ENCODE measurements around the gene OR1I1. TPM values are rescaled to one million over a fixed set of nuclear protein-coding genes. Genes with fewer than 3 reads are reported as not detected.
A peak's percentile ranks its signal among the peaks of the same experiment; 100 is the strongest.
"Not testable (repeated sequence)": the region's sequence is repeated elsewhere in the genome, so short reads cannot be mapped to it uniquely, and the experiment has no call there.

Gene OR1I1
- polyA plus RNA-seq, 1 donor from 2014 or later, result not detected

- no peaks in the 10 kb centered on the region for H3K9me2 ChIP-seq (ENCODE audit: insufficient read depth, low read length)
- TF ChIP-seq CTCF (IDR thresholded peaks at IDR 0.05; ENCODE audit: poor library complexity, severe bottlenecking), result no peak
- TF ChIP-seq POLR2AphosphoS5 (IDR thresholded peaks at IDR 0.05), result no peak
- no peak for TF ChIP-seq MXI1 (conservative IDR thresholded peaks at IDR 0.05; ENCODE audit: poor library complexity, severe bottlenecking)
- TF ChIP-seq SMC3 (conservative IDR thresholded peaks at IDR 0.05; ENCODE audit: poor library complexity), result no peak
- no peak for TF ChIP-seq TAF1 (IDR thresholded peaks at IDR 0.05; ENCODE audit: low read depth)
- H3K4me2 ChIP-seq (ENCODE audit: low read length), result no peak overlapping the region
- H3K27ac ChIP-seq (ENCODE audit: low read length), result no peak overlapping the region
- H3K9ac ChIP-seq (ENCODE audit: low read length), result no peak overlapping the region
- no peaks in the 10 kb centered on the region for H3F3A ChIP-seq (ENCODE audit: insufficient read depth, low read length, poor library complexity, severe bottlenecking)
- no peaks in the 10 kb centered on the region for H4K20me1 ChIP-seq (ENCODE audit: insufficient read depth)
- no peaks in the 10 kb centered on the region for H3K9me3 ChIP-seq (ENCODE audit: low read length)
- H3K79me2 ChIP-seq (replicated peaks; ENCODE audit: insufficient read depth, low read length), result no peaks in the 10 kb centered on the region
- no peaks in the 10 kb centered on the region for H3K36me3 ChIP-seq (ENCODE audit: insufficient read depth, low read length)
- H2AFZ ChIP-seq (ENCODE audit: low read depth, low read length), result no peak overlapping the region
- H3K27me3 ChIP-seq (ENCODE audit: insufficient read depth, low read depth, low read length), result no peaks in the 10 kb centered on the region
- H3K4me3 ChIP-seq (ENCODE audit: low read length), result no peak overlapping the region
These were observed 6.2 kb upstream of the OR1I1 start for GRCh38 chr19:15075806-15076205.

GRCh38 chr19:15080002-15080401 is 2.0 kb upstream of the OR1I1 start:
- H2AFZ ChIP-seq (ENCODE audit: low read depth, low read length); H3K4me3 ChIP-seq (ENCODE audit: low read length); H3K79me2 ChIP-seq (replicated peaks; ENCODE audit: insufficient read depth, low read length); H3K9me3 ChIP-seq (ENCODE audit: low read length); H3K9ac ChIP-seq (ENCODE audit: low read length); H4K20me1 ChIP-seq (ENCODE audit: insufficient read depth); H3K36me3 ChIP-seq (ENCODE audit: insufficient read depth, low read length); H3K27ac ChIP-seq (ENCODE audit: low read length); H3K27me3 ChIP-seq (ENCODE audit: insufficient read depth, low read depth, low read length); H3F3A ChIP-seq (ENCODE audit: insufficient read depth, low read length, poor library complexity, severe bottlenecking); H3K9me2 ChIP-seq (ENCODE audit: insufficient read depth, low read length); H3K4me2 ChIP-seq (ENCODE audit: low read length): not testable (repeated sequence)

- no peaks in the 10 kb centered on the region for H3F3A ChIP-seq (ENCODE audit: insufficient read depth, low read length, poor library complexity, severe bottlenecking)
- H3K4me2 ChIP-seq (ENCODE audit: low read length), result no peak overlapping the region
- H3K27me3 ChIP-seq (ENCODE audit: insufficient read depth, low read depth, low read length), result peaks cover 8% of the 10 kb centered on the region
- no peaks in the 10 kb centered on the region for H3K36me3 ChIP-seq (ENCODE audit: insufficient read depth, low read length)
- no peak overlapping the region for H3K4me3 ChIP-seq (ENCODE audit: low read length)
- H3K27ac ChIP-seq (ENCODE audit: low read length), result no peak overlapping the region
- TF ChIP-seq EP300 (conservative IDR thresholded peaks at IDR 0.05; ENCODE audit: poor library complexity, severe bottlenecking), result no peak
- H3K9me3 ChIP-seq (ENCODE audit: low read length), result no peaks in the 10 kb centered on the region
- H3K9me2 ChIP-seq (ENCODE audit: insufficient read depth, low read length), result no peaks in the 10 kb centered on the region
- H3K9ac ChIP-seq (ENCODE audit: low read length), result no peak overlapping the region
- H4K20me1 ChIP-seq (ENCODE audit: insufficient read depth), result no peaks in the 10 kb centered on the region
- no peaks in the 10 kb centered on the region for H3K79me2 ChIP-seq (replicated peaks; ENCODE audit: insufficient read depth, low read length)
- H2AFZ ChIP-seq (ENCODE audit: low read depth, low read length), result no peak overlapping the region
These were observed 5.2 kb downstream of the OR1I1 start for GRCh38 chr19:15087182-15087581.

GRCh38 chr19:15091918-15092753 is 10.1 kb downstream of the OR1I1 start:
- Histone ChIP-seq H3K9me3 (ENCODE audit: low read length) (no peaks in the 10 kb centered on the region), H4K20me1 (ENCODE audit: insufficient read depth) (no peaks in the 10 kb centered on the region), H3K9ac (ENCODE audit: low read length) (no peak overlapping the region), H3K36me3 (ENCODE audit: insufficient read depth, low read length) (no peaks in the 10 kb centered on the region), H3K4me2 (ENCODE audit: low read length) (no peak overlapping the region), H3K27ac (ENCODE audit: low read length) (no peak overlapping the region), H2AFZ (ENCODE audit: low read depth, low read length) (no peak overlapping the region), H3K9me2 (ENCODE audit: insufficient read depth, low read length) (no peaks in the 10 kb centered on the region), H3K27me3 (ENCODE audit: insufficient read depth, low read depth, low read length) (peaks cover 2% of the 10 kb centered on the region), H3K79me2 (replicated peaks; ENCODE audit: insufficient read depth, low read length) (no peaks in the 10 kb centered on the region), H3K4me3 (ENCODE audit: low read length) (no peak overlapping the region), H3F3A (ENCODE audit: insufficient read depth, low read length, poor library complexity, severe bottlenecking) (no peaks in the 10 kb centered on the region)
- TF ChIP-seq REST (IDR thresholded peaks at IDR 0.05; ENCODE audit: borderline replicate concordance) (no peak), CTCF (IDR thresholded peaks at IDR 0.05; ENCODE audit: poor library complexity, severe bottlenecking) (peak; percentile 77), TAF1 (IDR thresholded peaks at IDR 0.05; ENCODE audit: low read depth) (no peak), SMC3 (conservative IDR thresholded peaks at IDR 0.05; ENCODE audit: poor library complexity) (peak; percentile 67), RAD21 (conservative IDR thresholded peaks at IDR 0.05) (peak; percentile 74)
